ENCODE data around the gene TRMT6.

DNA sequence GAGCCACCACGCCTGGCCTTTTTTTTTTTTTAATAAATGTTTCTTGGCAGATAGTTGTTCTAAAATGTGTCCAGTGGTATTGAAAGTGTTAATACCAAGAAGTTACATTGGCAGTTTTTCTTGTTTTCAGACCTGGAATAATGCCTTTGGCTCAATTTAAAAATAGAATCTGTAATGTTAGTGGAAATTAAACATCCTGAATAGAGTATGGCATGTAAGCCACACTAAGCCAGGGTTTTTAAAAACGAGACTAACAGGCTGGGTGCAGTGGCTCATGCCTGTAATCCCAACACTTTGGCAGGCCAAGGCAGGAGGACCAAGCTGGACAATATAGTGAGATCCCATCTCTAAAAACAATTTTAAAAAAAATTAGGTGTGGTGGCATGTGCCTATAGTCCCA lies 25.4 kb upstream of the TRMT6 start:
- TF ChIP-seq EZH2 (IDR thresholded peaks at IDR 0.05; ENCODE audit: low read length, missing control alignments): no peak
- TF ChIP-seq, protein P1, sequence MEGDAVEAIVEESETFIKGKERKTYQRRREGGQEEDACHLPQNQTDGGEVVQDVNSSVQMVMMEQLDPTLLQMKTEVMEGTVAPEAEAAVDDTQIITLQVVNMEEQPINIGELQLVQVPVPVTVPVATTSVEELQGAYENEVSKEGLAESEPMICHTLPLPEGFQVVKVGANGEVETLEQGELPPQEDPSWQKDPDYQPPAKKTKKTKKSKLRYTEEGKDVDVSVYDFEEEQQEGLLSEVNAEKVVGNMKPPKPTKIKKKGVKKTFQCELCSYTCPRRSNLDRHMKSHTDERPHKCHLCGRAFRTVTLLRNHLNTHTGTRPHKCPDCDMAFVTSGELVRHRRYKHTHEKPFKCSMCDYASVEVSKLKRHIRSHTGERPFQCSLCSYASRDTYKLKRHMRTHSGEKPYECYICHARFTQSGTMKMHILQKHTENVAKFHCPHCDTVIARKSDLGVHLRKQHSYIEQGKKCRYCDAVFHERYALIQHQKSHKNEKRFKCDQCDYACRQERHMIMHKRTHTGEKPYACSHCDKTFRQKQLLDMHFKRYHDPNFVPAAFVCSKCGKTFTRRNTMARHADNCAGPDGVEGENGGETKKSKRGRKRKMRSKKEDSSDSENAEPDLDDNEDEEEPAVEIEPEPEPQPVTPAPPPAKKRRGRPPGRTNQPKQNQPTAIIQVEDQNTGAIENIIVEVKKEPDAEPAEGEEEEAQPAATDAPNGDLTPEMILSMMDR (conservative IDR thresholded peaks at IDR 0.05 in 1 of 2, IDR thresholded peaks at IDR 0.05 in 1 of 2; ENCODE audit: low read depth in 1 of 2, low read length in 2 of 2): no peak

All from fibroblast of lung (primary cell).